ENCODE results near the gene DMRT1. TPM values are rescaled to one million over a fixed set of nuclear protein-coding genes. Genes with fewer than 3 reads are reported as not detected.

The DMRT1 gene
- polyA plus RNA-seq (2012; ENCODE audit: missing spikeins): not detected

GRCh38 chr9:841371-842209 lies at the start of gene DMRT1:
Gene DMRT1 (plus strand): TSS chr9:841697. CDS start chr9:841839, 142 bp downstream.
- FAIRE-seq: no peak
- DNase-seq (ENCODE audit: insufficient read length): no peak
- TF ChIP-seq POLR2AphosphoS5 (IDR thresholded peaks at IDR 0.05; ENCODE audit: low read depth, low read length) (no peak), TAF1 (IDR thresholded peaks at IDR 0.05; ENCODE audit: borderline replicate concordance, low read depth, low read length) (no peak), POLR2A (IDR thresholded peaks at IDR 0.05; ENCODE audit: low read depth, low read length) (no peak)

- no peak for DNase-seq (ENCODE audit: insufficient read length)
- no peak for FAIRE-seq
- TF ChIP-seq TAF1 (IDR thresholded peaks at IDR 0.05; ENCODE audit: borderline replicate concordance, low read depth, low read length) (no peak), POLR2A (IDR thresholded peaks at IDR 0.05; ENCODE audit: low read depth, low read length) (no peak), POLR2AphosphoS5 (IDR thresholded peaks at IDR 0.05; ENCODE audit: low read depth, low read length) (no peak)
These were observed 48.9 kb upstream of the DMRT1 start for GRCh38 chr9:792331-793260.

GRCh38 chr9:794386-794785 lies 47.1 kb upstream of the DMRT1 start:
- no peak for FAIRE-seq
- TF ChIP-seq POLR2A (IDR thresholded peaks at IDR 0.05; ENCODE audit: low read depth, low read length) (no peak), POLR2AphosphoS5 (IDR thresholded peaks at IDR 0.05; ENCODE audit: low read depth, low read length) (no peak), TAF1 (IDR thresholded peaks at IDR 0.05; ENCODE audit: borderline replicate concordance, low read depth, low read length) (no peak)
- no peak for DNase-seq (ENCODE audit: insufficient read length)

GRCh38 chr9:795869-796268 lies 45.6 kb upstream of the DMRT1 start:
- TF ChIP-seq TAF1 (IDR thresholded peaks at IDR 0.05; ENCODE audit: borderline replicate concordance, low read depth, low read length) (no peak), POLR2A (IDR thresholded peaks at IDR 0.05; ENCODE audit: low read depth, low read length) (no peak), POLR2AphosphoS5 (IDR thresholded peaks at IDR 0.05; ENCODE audit: low read depth, low read length) (no peak)
- FAIRE-seq: no peak
- DNase-seq (ENCODE audit: insufficient read length): no peak

DNA sequence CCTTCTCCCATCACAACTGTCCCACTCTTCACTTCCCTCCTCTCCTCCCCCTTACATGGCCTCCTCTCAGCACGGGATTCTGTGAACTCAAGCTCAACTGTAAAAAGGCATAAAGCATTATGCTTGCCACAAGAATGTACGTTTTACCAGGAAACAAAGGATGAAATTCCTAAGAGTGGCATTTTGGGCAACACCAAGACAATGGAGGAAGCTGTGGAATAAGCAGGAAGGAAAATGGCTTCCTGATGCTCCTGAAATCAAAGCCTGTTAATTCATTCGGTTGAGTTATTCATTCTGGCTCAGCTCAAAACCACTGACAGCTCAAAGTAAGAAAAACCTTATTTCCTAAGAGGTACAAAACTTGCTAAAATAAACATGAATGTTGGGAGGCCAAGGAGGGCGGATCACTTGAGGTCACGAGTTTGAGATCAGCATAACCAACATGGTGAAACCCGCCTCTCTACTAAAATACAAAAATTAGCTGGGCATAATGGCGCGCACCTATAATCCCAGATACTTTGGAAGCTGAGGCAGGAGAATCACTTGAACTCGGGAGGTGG lies 40.8 kb upstream of the DMRT1 start:
- no peak for TF ChIP-seq TAF1 (IDR thresholded peaks at IDR 0.05; ENCODE audit: borderline replicate concordance, low read depth, low read length)
- no peak for TF ChIP-seq POLR2A (IDR thresholded peaks at IDR 0.05; ENCODE audit: low read depth, low read length)
- no peak for TF ChIP-seq POLR2AphosphoS5 (IDR thresholded peaks at IDR 0.05; ENCODE audit: low read depth, low read length)
- DNase-seq (ENCODE audit: insufficient read length): no peak
- FAIRE-seq: no peak

DNA sequence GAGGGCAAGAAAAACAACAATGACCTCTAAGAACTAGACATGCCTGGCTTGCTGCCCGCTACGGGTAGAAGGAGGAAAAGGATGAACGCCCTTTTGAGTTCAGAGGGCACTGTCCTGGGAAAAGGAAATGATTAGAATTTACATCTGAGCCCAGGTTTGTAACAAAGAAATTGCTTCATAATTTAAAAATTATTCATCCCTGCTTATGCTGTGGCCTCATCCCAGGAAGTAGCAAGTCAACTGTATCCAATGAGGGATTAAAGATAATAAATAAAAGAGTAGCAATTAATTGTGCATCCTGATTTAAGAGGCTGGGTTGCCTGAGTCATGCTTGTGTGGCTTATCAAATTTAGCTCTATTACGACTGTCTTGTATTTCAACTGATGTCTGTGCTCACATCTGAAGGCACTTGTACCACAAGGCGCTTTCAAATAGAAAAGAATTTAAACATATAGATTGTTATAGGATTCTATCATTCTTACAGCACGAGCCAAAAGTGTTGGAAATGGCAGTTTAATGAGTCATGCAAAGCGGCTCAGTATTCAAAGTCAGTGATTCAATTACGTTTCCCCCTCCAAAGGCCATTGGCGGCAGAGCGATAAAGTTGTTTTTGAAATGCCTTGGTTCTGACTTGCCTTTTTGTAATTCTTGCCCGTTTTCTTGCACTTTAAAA lies 40.0 kb upstream of the DMRT1 start:
- FAIRE-seq: no peak
- no peak for TF ChIP-seq POLR2A (IDR thresholded peaks at IDR 0.05; ENCODE audit: low read depth, low read length)
- TF ChIP-seq POLR2AphosphoS5 (IDR thresholded peaks at IDR 0.05; ENCODE audit: low read depth, low read length): no peak
- no peak for TF ChIP-seq TAF1 (IDR thresholded peaks at IDR 0.05; ENCODE audit: borderline replicate concordance, low read depth, low read length)
- no peak for DNase-seq (ENCODE audit: insufficient read length)

DNA sequence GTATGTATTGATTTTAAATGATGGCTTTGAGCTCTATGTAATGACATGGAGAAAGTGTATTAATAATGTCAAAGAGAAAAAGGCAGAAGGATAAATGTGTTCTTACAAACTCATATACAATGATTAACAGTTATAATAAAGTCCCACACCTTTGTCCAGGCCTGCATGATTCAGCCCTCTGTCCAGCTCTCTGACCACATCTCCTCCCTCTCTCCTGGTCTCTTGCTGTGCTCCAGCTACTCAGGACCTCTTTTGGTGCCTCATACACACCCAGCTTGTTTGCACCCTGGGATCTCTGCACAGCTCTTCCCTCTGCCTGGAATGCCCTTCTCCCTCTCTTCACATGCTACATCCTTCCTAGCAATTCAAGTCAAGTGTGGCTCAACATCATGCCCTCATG lies 37.5 kb upstream of the DMRT1 start:
- DNase-seq (ENCODE audit: insufficient read length) (no peak), FAIRE-seq (no peak)
- TF ChIP-seq POLR2AphosphoS5 (IDR thresholded peaks at IDR 0.05; ENCODE audit: low read depth, low read length) (no peak), POLR2A (IDR thresholded peaks at IDR 0.05; ENCODE audit: low read depth, low read length) (no peak), TAF1 (IDR thresholded peaks at IDR 0.05; ENCODE audit: borderline replicate concordance, low read depth, low read length) (no peak)

DNA sequence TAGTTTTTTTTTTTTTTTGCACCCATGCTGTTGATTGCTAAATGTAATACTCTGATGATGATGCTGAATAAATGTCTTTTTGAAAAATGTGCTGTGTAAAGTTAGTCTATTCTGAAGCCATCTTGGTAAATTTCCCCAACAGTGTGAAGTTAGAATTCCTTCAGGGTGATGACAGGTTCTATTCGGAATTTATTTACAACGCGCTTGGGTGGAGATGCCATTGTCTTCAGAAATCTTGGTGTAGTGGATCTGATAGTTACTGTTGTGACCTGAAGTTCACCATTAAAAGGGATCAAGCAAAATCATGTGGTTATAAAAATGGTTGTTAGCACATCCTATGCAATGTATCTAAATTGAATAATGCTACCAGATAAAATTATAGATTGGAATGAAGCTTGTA lies 36.3 kb upstream of the DMRT1 start:
- FAIRE-seq: no peak
- DNase-seq (ENCODE audit: insufficient read length): no peak
- TF ChIP-seq TAF1 (IDR thresholded peaks at IDR 0.05; ENCODE audit: borderline replicate concordance, low read depth, low read length): no peak
- no peak for TF ChIP-seq POLR2AphosphoS5 (IDR thresholded peaks at IDR 0.05; ENCODE audit: low read depth, low read length)
- no peak for TF ChIP-seq POLR2A (IDR thresholded peaks at IDR 0.05; ENCODE audit: low read depth, low read length)

DNA sequence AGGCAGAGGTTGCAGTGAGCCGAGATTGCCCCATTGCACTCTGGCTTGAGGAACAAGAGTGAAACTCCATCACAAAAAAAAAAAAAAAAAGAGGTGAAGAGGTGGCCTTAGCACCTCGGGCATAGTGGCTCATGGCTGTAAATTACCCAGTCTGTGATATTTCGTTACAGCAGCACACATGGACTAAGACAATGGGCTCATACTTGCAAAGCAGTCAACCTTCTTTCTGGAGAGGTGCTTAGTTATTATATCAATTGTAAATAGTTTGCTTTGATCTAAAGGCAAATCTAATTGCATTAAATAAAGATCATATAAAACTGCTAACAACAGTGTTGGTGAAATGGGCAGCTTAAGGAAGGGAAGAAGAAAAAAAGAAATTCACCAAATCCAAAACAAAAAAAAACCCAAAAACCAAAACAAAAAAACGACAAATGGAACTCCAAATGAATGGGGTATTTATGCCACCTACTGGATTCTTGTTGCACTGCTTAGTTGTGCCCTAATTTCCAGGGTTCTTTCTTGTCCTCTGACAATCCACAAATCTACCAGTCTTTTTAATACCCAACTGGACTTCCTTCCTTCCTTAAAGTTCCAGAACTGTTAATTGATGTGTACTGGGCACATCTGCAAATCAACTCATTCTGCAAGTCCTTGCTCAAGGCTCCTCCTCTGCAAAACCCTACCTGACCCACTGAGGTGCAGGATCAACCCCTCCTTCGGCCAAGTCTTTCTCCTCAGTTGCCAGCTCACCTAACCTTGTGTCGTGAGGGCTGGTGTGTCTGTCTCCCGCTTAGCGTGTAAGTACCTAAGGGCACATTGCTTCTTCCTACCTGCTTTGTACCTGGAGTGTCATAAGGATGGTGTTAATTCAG lies 35.0 kb upstream of the DMRT1 start:
- FAIRE-seq: no peak
- DNase-seq (ENCODE audit: insufficient read length): no peak
- TF ChIP-seq POLR2A (IDR thresholded peaks at IDR 0.05; ENCODE audit: low read depth, low read length) (no peak), POLR2AphosphoS5 (IDR thresholded peaks at IDR 0.05; ENCODE audit: low read depth, low read length) (no peak), TAF1 (IDR thresholded peaks at IDR 0.05; ENCODE audit: borderline replicate concordance, low read depth, low read length) (no peak)

- no peak for DNase-seq (ENCODE audit: insufficient read length)
- no peak for FAIRE-seq
- TF ChIP-seq POLR2A (IDR thresholded peaks at IDR 0.05; ENCODE audit: low read depth, low read length) (no peak), POLR2AphosphoS5 (IDR thresholded peaks at IDR 0.05; ENCODE audit: low read depth, low read length) (no peak), TAF1 (IDR thresholded peaks at IDR 0.05; ENCODE audit: borderline replicate concordance, low read depth, low read length) (no peak)
These were observed 30.4 kb upstream of the DMRT1 start for GRCh38 chr9:811106-811531.

Data from GM12892 (cell line).